ENCODE data around the gene PFKFB3. TPM values are rescaled to one million over a fixed set of nuclear protein-coding genes. Genes with fewer than 3 reads are reported as not detected.

The PFKFB3 gene
- total RNA-seq, 1 experiment from 2014 or later: 36.8 TPM

DNA sequence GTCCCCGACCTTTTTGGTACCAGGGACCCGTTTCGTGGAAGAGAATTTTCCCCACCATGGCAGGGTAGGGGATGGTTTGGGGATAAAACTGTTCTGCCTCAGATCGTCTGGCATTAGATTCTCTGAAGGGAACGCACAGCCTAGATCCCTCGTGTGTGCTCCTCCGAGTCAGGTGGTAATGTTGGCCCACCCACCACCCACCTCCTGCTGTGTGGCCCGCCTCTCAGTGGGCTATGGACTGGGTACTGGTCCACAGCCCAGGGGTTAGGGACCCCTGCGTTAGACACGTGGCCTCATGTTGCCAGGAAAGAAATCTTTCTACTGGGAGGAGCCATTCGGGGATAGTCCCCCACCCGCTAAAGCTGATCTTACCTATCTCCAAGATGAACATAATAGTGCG, 27.0 kb downstream of the PFKFB3 start:
- Histone ChIP-seq H4K8ac (replicated peaks; ENCODE audit: insufficient read length, low read depth, low read length) (no peak overlapping the region), H3K9me3 (ENCODE audit: control insufficient read depth, low read depth, low read length) (no peaks in the 10 kb centered on the region), H2AK5ac (ENCODE audit: insufficient read length, low read length) (no peak overlapping the region), H4K91ac (ENCODE audit: insufficient read length, low read depth, low read length) (no peak overlapping the region), H3K79me2 (ENCODE audit: insufficient read depth, low read length) (no peaks in the 10 kb centered on the region), H3K23me2 (ENCODE audit: insufficient read length, low read depth, low read length, poor library complexity, severe bottlenecking) (no peaks in the 10 kb centered on the region), H4K20me1 (ENCODE audit: control insufficient read depth, insufficient read depth, insufficient read length) (peaks cover 2% of the 10 kb centered on the region), H2BK15ac (ENCODE audit: low read depth, low read length) (no peak overlapping the region), H2BK5ac (ENCODE audit: insufficient read length, low read length) (no peak overlapping the region), H4K5ac (ENCODE audit: insufficient read length, low read depth, low read length) (no peak overlapping the region), H3K4me2 (ENCODE audit: insufficient read depth, insufficient read length, low read length) (no peak overlapping the region), H3K18ac (ENCODE audit: insufficient read length, low read depth, low read length) (no peak overlapping the region), H2AFZ (ENCODE audit: low read length) (no peak overlapping the region), H3K9ac (ENCODE audit: extremely low read depth, insufficient read length, low read length) (no peak overlapping the region), H2BK12ac (ENCODE audit: insufficient read length, low read depth, low read length) (no peak overlapping the region), H3K23ac (ENCODE audit: insufficient read length, low read depth, low read length) (no peak overlapping the region), H3K4ac (ENCODE audit: low read depth, low read length) (no peak overlapping the region), H3T11ph (ENCODE audit: low read length) (no peak overlapping the region), H2BK20ac (ENCODE audit: low read depth, low read length, poor library complexity, severe bottlenecking) (no peak overlapping the region), H3K27ac (ENCODE audit: insufficient read length, low read depth, low read length) (no peak overlapping the region), H3K79me1 (ENCODE audit: insufficient read depth, low read depth, low read length, poor library complexity, severe bottlenecking) (peaks cover 3% of the 10 kb centered on the region), H3K56ac (ENCODE audit: insufficient read length, low read depth, low read length) (no peak overlapping the region), H3K4me1 (ENCODE audit: insufficient read depth, low read length) (no peaks in the 10 kb centered on the region), H3K27me3 (ENCODE audit: insufficient read depth, low read length) (no peaks in the 10 kb centered on the region), H3K14ac (ENCODE audit: insufficient read depth, low read length) (no peak overlapping the region), H2BK120ac (ENCODE audit: low read depth, low read length, poor library complexity, severe bottlenecking) (no peak overlapping the region)
- no peak for TF ChIP-seq CTCF (conservative IDR thresholded peaks at IDR 0.05)
- no CpG with 5 or more reads among the region's 13 CpGs for WGBS (ENCODE audit: extremely low coverage, insufficient read length, low lambda C conversion rate)
- Mint-ChIP-seq H3K9me3 (no peaks in the 10 kb centered on the region), H3K27me3 (ENCODE audit: low read depth) (no peaks in the 10 kb centered on the region), H3K4me1 (no peaks in the 10 kb centered on the region; a peak in 1 of 4 replicates), H3K27ac (peak overlapping the region in 1 of 3 experiments; percentile 54; a peak in 1 of 7 replicates), H3K4me3 (no peak overlapping the region), H3K36me3 (ENCODE audit: insufficient read depth in 1 of 3, low read depth in 3 of 3) (peaks cover 43 to 92% (median 91%) of the 10 kb centered on the region in 3 experiments; a peak in 6 of 7 replicates)
- no peak for DNase-seq

Data from H9 (cell line).